ENCODE data around the gene POT1. TPM values are rescaled to one million over a fixed set of nuclear protein-coding genes. Genes with fewer than 3 reads are reported as not detected.

The POT1 gene
- total and polyA plus RNA-seq, 2 donors (not counting 3 experiments of a cell fraction or from before 2014, with no cell fraction given), result 11.1 to 22.4 TPM

GRCh38 chr7:124818807-124819206, 110.8 kb downstream of the POT1 start:
- ChIA-PET POLR2A (no interaction called here), CTCF (no interaction called here)
- H3K4me1 ChIP-seq (ENCODE audit: control insufficient read depth, extremely low read depth, insufficient read depth, low read length), result no peaks in the 10 kb centered on the region
- peaks cover 0 to 5% of the 10 kb centered on the region in 2 experiments for H3K27me3 ChIP-seq (ENCODE audit: control insufficient read depth in 2 of 2, insufficient read depth in 2 of 2, low read length in 2 of 2)
- no peak overlapping the region for H3K27ac ChIP-seq (ENCODE audit: insufficient read depth, low read depth, low read length)
- no TSS peak for BruUV-seq (replicated peaks)
- H3K79me2 ChIP-seq (ENCODE audit: control insufficient read depth, insufficient read depth, low read length), result no peaks in the 10 kb centered on the region
- no peak overlapping the region for H3K9ac ChIP-seq (replicated peaks; ENCODE audit: extremely low read depth, insufficient read depth, low read length)
- H3K9me1 ChIP-seq (replicated peaks; ENCODE audit: control insufficient read depth, extremely low read depth, insufficient read depth, low read length), result no peaks in the 10 kb centered on the region
- FAIRE-seq (no peak), DNase-seq (ENCODE audit: low read depth, low spot score) (no peak)
- dilution Hi-C loops (cut with MboI; ENCODE audit: extremely low pct_ligation_motif_present, low sequenced_read_pairs) (no loop called here), intact Hi-C loops (cut with micrococcal nuclease) (no loop called here)
- peaks cover 0 to 2% of the 10 kb centered on the region in 2 experiments for H3K36me3 ChIP-seq (ENCODE audit: control insufficient read depth in 2 of 2, extremely low read depth in 1 of 2, insufficient read depth in 2 of 2, low read length in 2 of 2)
- no peak overlapping the region for H2AFZ ChIP-seq (ENCODE audit: low read depth, low read length)
- H4K20me1 ChIP-seq (replicated peaks; ENCODE audit: control insufficient read depth, extremely low read depth, insufficient read depth, low read length), result no peaks in the 10 kb centered on the region
- H3K4me2 ChIP-seq (ENCODE audit: insufficient read depth, low read length), result no peak overlapping the region
- TF ChIP-seq JUN (IDR thresholded peaks at IDR 0.05; ENCODE audit: borderline replicate concordance, insufficient read depth, insufficient read length, low read depth) (no peak), POLR2AphosphoS5 (IDR thresholded peaks at IDR 0.05; ENCODE audit: insufficient read depth, low read depth, low read length) (no peak), CTCF (IDR thresholded peaks at IDR 0.05; ENCODE audit: extremely low read depth in 1 of 2, insufficient read depth in 1 of 2, low read depth in 1 of 2, low read length in 2 of 2) (no peak)
- H3K9me3 ChIP-seq (replicated peaks; ENCODE audit: control insufficient read depth, insufficient read depth, low read length), result no peaks in the 10 kb centered on the region
- no peak overlapping the region for H3K4me3 ChIP-seq (replicated peaks in 1 of 3; ENCODE audit: insufficient read depth in 1 of 3, low read depth in 1 of 3, low read length in 3 of 3)

GRCh38 chr7:124813994-124814798, 115.4 kb downstream of the POT1 start:
- no peaks in the 10 kb centered on the region for H3K4me1 ChIP-seq (ENCODE audit: control insufficient read depth, extremely low read depth, insufficient read depth, low read length)
- H3K9me1 ChIP-seq (replicated peaks; ENCODE audit: control insufficient read depth, extremely low read depth, insufficient read depth, low read length), result no peaks in the 10 kb centered on the region
- dilution Hi-C loops (cut with MboI; ENCODE audit: extremely low pct_ligation_motif_present, low sequenced_read_pairs) (no loop called here), intact Hi-C loops (cut with micrococcal nuclease) (no loop called here)
- H4K20me1 ChIP-seq (replicated peaks; ENCODE audit: control insufficient read depth, extremely low read depth, insufficient read depth, low read length), result no peaks in the 10 kb centered on the region
- CTCF ChIA-PET, result interaction anchor here (1.1 to 1.9 kb wide), 3 partner anchors 10 to 713 kb away, joined by 3 to 7 read pairs (median 3); no protein-coding TSS in a partner anchor
- H3K36me3 ChIP-seq (ENCODE audit: control insufficient read depth in 2 of 2, extremely low read depth in 1 of 2, insufficient read depth in 2 of 2, low read length in 2 of 2), result no peaks in the 10 kb centered on the region
- FAIRE-seq, result no peak
- no peak overlapping the region for H3K27ac ChIP-seq (ENCODE audit: insufficient read depth, low read depth, low read length)
- H2AFZ ChIP-seq (ENCODE audit: low read depth, low read length), result no peak overlapping the region
- POLR2A ChIA-PET, result no interaction called here
- H3K9ac ChIP-seq (replicated peaks; ENCODE audit: extremely low read depth, insufficient read depth, low read length), result no peak overlapping the region
- no peak overlapping the region for H3K4me2 ChIP-seq (ENCODE audit: insufficient read depth, low read length)
- H3K79me2 ChIP-seq (ENCODE audit: control insufficient read depth, insufficient read depth, low read length), result no peaks in the 10 kb centered on the region
- peaks cover 2 to 5% of the 10 kb centered on the region in 2 experiments for H3K27me3 ChIP-seq (ENCODE audit: control insufficient read depth in 2 of 2, insufficient read depth in 2 of 2, low read length in 2 of 2)
- no peak overlapping the region for H3K4me3 ChIP-seq (replicated peaks in 1 of 3; ENCODE audit: insufficient read depth in 1 of 3, low read depth in 1 of 3, low read length in 3 of 3)
- TF ChIP-seq MYC (IDR thresholded peaks at IDR 0.05; ENCODE audit: low read depth, low read length) (no peak), FOS (IDR thresholded peaks at IDR 0.05; ENCODE audit: borderline replicate concordance, insufficient read depth, low read length) (no peak), POLR2AphosphoS5 (IDR thresholded peaks at IDR 0.05; ENCODE audit: insufficient read depth, low read depth, low read length) (no peak), CTCF (IDR thresholded peaks at IDR 0.05; ENCODE audit: extremely low read depth in 1 of 2, insufficient read depth in 1 of 2, low read depth in 1 of 2, low read length in 2 of 2) (no peak), MAX (IDR thresholded peaks at IDR 0.05; ENCODE audit: insufficient read depth, insufficient read length) (no peak), GATA2 (IDR thresholded peaks at IDR 0.05; ENCODE audit: insufficient read depth, insufficient read length, low read depth, low read length) (no peak), EZH2 (IDR thresholded peaks at IDR 0.05; ENCODE audit: borderline replicate concordance, low read depth, low read length, severe bottlenecking) (no peak), JUN (IDR thresholded peaks at IDR 0.05; ENCODE audit: borderline replicate concordance, insufficient read depth, insufficient read length, low read depth) (no peak), POLR2A (IDR thresholded peaks at IDR 0.05; ENCODE audit: low read depth, low read length) (no peak)
- H3K9me3 ChIP-seq (replicated peaks; ENCODE audit: control insufficient read depth, insufficient read depth, low read length), result no peaks in the 10 kb centered on the region
- BruUV-seq (replicated peaks), result no TSS peak
- no peak for DNase-seq (ENCODE audit: low read depth, low spot score)
